HL-60 (cell line): ENCODE data around the gene TRPM1.

Source experiments
- CTCF ChIP-seq: IDR thresholded peaks from one replicate; pipeline ENCODE4 v1.5.1; 2011; ENCODE audit warnings: low read length, control low read depth, inconsistent platforms; ENCODE audit not compliant: insufficient read depth
- POLR2AphosphoS5 ChIP-seq: IDR thresholded peaks from 2 replicates; pipeline ENCODE4 v1.6.1; 2012; ENCODE audit warnings: low read depth

- no peak for TF ChIP-seq POLR2AphosphoS5
- no peak for TF ChIP-seq CTCF
Observed at GRCh38 chr15:31106495-31107300, 5.2 kb upstream of the TRPM1 start.
